Hepatocyte (in vitro differentiated cells): ENCODE data around the gene KLC1. TPM values are rescaled to one million over a fixed set of nuclear protein-coding genes. Genes with fewer than 3 reads are reported as not detected.

Experiments used
- DNase-seq: peaks from one replicate; pipeline ENCODE4 v3.0.0-alpha.2; 2016; ENCODE audit warnings: low spot score
- H2AFZ ChIP-seq: fragments of 200-600 bp; sonication (generic); 2 replicates; pipeline ENCODE4 v1.6.0; 2016; ENCODE audit warnings: antibody characterized with exemption, mild to moderate bottlenecking
- H3K27ac ChIP-seq: fragments of 200-600 bp; sonication (generic); 2 replicates; pipeline ENCODE4 v1.5.1; 2016; ENCODE audit warnings: mild to moderate bottlenecking
- H3K27me3 ChIP-seq: fragments of 200-600 bp; sonication (generic); 2 replicates; pipeline ENCODE4 v1.6.1; 2016
- H3K36me3 ChIP-seq: fragments of 200-600 bp; sonication (generic); replicated peaks from 2 replicates; pipeline ENCODE4 v1.5.1; 2016; ENCODE audit warnings: low read depth; ENCODE audit not compliant: insufficient read depth
- H3K4me1 ChIP-seq: fragments of 200-600 bp; sonication (generic); 2 replicates; pipeline ENCODE4 v1.5.1; 2016; ENCODE audit warnings: mild to moderate bottlenecking, moderate library complexity; ENCODE audit not compliant: insufficient read depth
- H3K4me2 ChIP-seq: fragments of 200-600 bp; sonication (generic); 2 replicates; pipeline ENCODE4 v1.6.0; 2016
- H3K4me3 ChIP-seq: fragments of 200-600 bp; sonication (generic); 2 replicates; pipeline ENCODE4 v1.5.1; 2016; ENCODE audit warnings: mild to moderate bottlenecking
- H3K79me2 ChIP-seq: fragments of 200-600 bp; sonication (generic); 2 replicates; pipeline ENCODE4 v1.6.0; 2017; ENCODE audit warnings: mild to moderate bottlenecking
- H3K9me2 ChIP-seq: fragments of 200-600 bp; sonication (generic); replicated peaks from 2 replicates; pipeline ENCODE4 v1.6.0; 2017; ENCODE audit warnings: mild to moderate bottlenecking; ENCODE audit not compliant: insufficient read depth
- H3K9me3 ChIP-seq: fragments of 200-600 bp; sonication (generic); 2 replicates; pipeline ENCODE4 v1.5.1; 2016; ENCODE audit warnings: low read depth, mild to moderate bottlenecking
- H4K20me1 ChIP-seq: fragments of 200-600 bp; sonication (generic); 2 replicates; pipeline ENCODE4 v1.6.0; 2016; ENCODE audit warnings: mild to moderate bottlenecking; ENCODE audit not compliant: insufficient read depth, poor library complexity, severe bottlenecking
- EZH2 ChIP-seq: fragments of 200-600 bp; sonication (generic); IDR thresholded peaks from 2 replicates; pipeline ENCODE4 v1.6.1; 2016; ENCODE audit warnings: antibody characterized with exemption, mild to moderate bottlenecking, borderline replicate concordance
- EZH2phosphoT487 ChIP-seq: fragments of 200-600 bp; sonication (generic); IDR thresholded peaks from one replicate; pipeline ENCODE4 v1.6.1; 2018; ENCODE audit warnings: antibody characterized with exemption, mild to moderate bottlenecking, low read depth, moderate library complexity; ENCODE audit not compliant: unreplicated experiment, severe bottlenecking
- WGBS: methylation state at CpG from one replicate; pipeline ENCODE4 v1.1.6; 2016; ENCODE audit warnings: low lambda C conversion rate; ENCODE audit errors: missing lambda C conversion rate; 5-methylcytosine and 5-hydroxymethylcytosine counted together
- polyA plus RNA-seq: library from polyadenylated mRNA; unstranded; fragments of >200 nt; fragmentation: Nextera tagmentation; extraction: Ambion mirVana; gene quantifications from 2 replicates; pipeline ENCODE4 v1.2.1, GENCODE V29; 2016
- total RNA-seq: library from RNA; depleted of rRNA; stranded (reverse); fragments of >200 nt; gene quantifications from 2 replicates; pipeline ENCODE4 v1.2.3, GENCODE V29; 2014
- TF ChIP-seq, protein P1 (sequence below): fragments of 200-600 bp; sonication (generic); IDR thresholded peaks from 2 replicates; pipeline ENCODE4 v1.5.1; 2016; ENCODE audit warnings: antibody characterized with exemption, mild to moderate bottlenecking; ENCODE audit not compliant: poor library complexity

The KLC1 gene
- total and polyA plus RNA-seq, 2 experiments from 2014 or later: 95.4 to 115 TPM

DNA sequence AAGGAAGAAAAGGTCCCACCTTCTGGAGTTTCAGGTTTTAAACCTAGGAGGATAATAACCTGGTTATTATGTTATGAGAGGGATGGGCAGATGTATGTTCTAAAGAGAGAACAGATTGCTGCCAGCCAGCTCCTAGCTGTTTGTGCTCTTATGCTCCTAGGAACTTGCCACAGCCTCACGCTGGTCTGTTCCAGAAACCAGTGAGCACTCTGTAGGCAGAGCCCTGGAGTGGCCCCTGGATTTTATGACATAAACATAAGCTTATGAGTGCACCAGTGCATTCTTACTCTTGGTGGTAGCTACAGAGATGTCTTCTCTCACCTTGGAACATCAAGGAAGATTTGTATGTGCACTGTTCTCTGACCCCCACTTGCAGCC, 27.7 kb downstream of the KLC1 start:
- Histone ChIP-seq H3K27ac (no peak overlapping the region), H3K27me3 (no peaks in the 10 kb centered on the region), H3K4me1 (no peaks in the 10 kb centered on the region), H3K36me3 (peaks cover 4% of the 10 kb centered on the region), H3K9me3 (no peaks in the 10 kb centered on the region), H2AFZ (no peak overlapping the region), H4K20me1 (peaks cover 29% of the 10 kb centered on the region), H3K9me2 (no peaks in the 10 kb centered on the region), H3K4me2 (no peak overlapping the region), H3K4me3 (no peak overlapping the region), H3K79me2 (peaks cover 61% of the 10 kb centered on the region)
- DNase-seq: no peak
- 89% methylated on average over 1 of the region's 1 CpG for WGBS
- TF ChIP-seq EZH2 (no peak), EZH2phosphoT487 (no peak)
- TF ChIP-seq, protein P1, sequence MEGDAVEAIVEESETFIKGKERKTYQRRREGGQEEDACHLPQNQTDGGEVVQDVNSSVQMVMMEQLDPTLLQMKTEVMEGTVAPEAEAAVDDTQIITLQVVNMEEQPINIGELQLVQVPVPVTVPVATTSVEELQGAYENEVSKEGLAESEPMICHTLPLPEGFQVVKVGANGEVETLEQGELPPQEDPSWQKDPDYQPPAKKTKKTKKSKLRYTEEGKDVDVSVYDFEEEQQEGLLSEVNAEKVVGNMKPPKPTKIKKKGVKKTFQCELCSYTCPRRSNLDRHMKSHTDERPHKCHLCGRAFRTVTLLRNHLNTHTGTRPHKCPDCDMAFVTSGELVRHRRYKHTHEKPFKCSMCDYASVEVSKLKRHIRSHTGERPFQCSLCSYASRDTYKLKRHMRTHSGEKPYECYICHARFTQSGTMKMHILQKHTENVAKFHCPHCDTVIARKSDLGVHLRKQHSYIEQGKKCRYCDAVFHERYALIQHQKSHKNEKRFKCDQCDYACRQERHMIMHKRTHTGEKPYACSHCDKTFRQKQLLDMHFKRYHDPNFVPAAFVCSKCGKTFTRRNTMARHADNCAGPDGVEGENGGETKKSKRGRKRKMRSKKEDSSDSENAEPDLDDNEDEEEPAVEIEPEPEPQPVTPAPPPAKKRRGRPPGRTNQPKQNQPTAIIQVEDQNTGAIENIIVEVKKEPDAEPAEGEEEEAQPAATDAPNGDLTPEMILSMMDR: no peak

DNA sequence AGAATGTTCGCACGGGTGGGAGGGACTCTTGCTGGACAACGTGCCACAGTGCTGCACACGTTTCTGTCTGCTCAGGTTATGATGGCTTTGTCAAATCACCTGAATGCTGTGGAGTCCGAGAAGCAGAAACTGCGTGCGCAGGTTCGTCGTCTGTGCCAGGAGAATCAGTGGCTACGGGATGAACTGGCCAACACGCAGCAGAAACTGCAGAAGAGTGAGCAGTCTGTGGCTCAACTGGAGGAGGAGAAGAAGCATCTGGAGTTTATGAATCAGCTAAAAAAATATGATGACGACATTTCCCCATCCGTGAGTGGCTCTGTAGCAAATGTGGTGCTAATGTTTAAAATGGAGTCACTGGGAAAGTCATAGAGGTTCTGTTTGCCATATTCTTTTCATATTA, 28.5 kb downstream of the KLC1 start:
- no peak overlapping the region for H2AFZ ChIP-seq
- no peaks in the 10 kb centered on the region for H3K4me1 ChIP-seq
- H3K27ac ChIP-seq: no peak overlapping the region
- H3K36me3 ChIP-seq: peaks cover 4% of the 10 kb centered on the region
- 95% methylated on average over 13 of the region's 13 CpGs for WGBS
- H4K20me1 ChIP-seq: peaks cover 22% of the 10 kb centered on the region
- peaks cover 54% of the 10 kb centered on the region for H3K79me2 ChIP-seq
- no peaks in the 10 kb centered on the region for H3K27me3 ChIP-seq
- no peak for TF ChIP-seq EZH2phosphoT487
- TF ChIP-seq EZH2: no peak
- TF ChIP-seq, protein P1: no peak
- H3K9me2 ChIP-seq: no peaks in the 10 kb centered on the region
- H3K9me3 ChIP-seq: no peaks in the 10 kb centered on the region
- no peak for DNase-seq
- H3K4me3 ChIP-seq: no peak overlapping the region
- H3K4me2 ChIP-seq: no peak overlapping the region

DNA sequence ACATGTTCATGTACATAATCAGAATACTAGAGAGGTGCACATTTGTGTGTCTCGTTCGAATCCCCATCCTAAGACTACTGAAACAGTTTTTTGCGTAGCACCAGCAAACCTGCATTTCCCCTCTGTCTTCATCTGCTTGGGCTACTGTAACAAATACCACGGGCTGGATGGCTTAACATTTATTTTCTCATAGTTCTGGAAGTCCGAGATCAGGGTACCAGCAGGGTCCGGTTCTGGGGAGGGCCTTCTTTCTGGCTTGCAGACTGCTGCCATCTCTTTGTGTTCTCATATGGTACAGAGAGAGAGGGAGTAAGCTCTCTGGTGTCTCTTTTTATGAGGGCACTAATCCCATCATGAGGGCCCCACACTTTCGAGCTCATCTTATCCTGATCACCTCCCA, 30.6 kb downstream of the KLC1 start:
- no peak for TF ChIP-seq EZH2phosphoT487
- TF ChIP-seq, protein P1: no peak
- TF ChIP-seq EZH2: no peak
- Histone ChIP-seq H3K27ac (no peak overlapping the region), H3K9me3 (no peaks in the 10 kb centered on the region), H2AFZ (no peak overlapping the region), H3K4me1 (no peaks in the 10 kb centered on the region), H3K27me3 (no peaks in the 10 kb centered on the region), H3K36me3 (peaks cover 4% of the 10 kb centered on the region), H3K9me2 (no peaks in the 10 kb centered on the region), H4K20me1 (peaks cover 5% of the 10 kb centered on the region), H3K4me2 (no peak overlapping the region), H3K79me2 (peaks cover 34% of the 10 kb centered on the region), H3K4me3 (no peak overlapping the region)
- 85% methylated on average over 7 of the region's 7 CpGs for WGBS
- DNase-seq: no peak

- Histone ChIP-seq H3K4me2 (no peak overlapping the region), H2AFZ (no peak overlapping the region), H4K20me1 (peaks cover 5% of the 10 kb centered on the region), H3K9me2 (no peaks in the 10 kb centered on the region), H3K27me3 (no peaks in the 10 kb centered on the region), H3K9me3 (no peaks in the 10 kb centered on the region), H3K4me3 (no peak overlapping the region), H3K4me1 (no peaks in the 10 kb centered on the region), H3K27ac (no peak overlapping the region), H3K79me2 (peaks cover 21% of the 10 kb centered on the region), H3K36me3 (peaks cover 4% of the 10 kb centered on the region)
- WGBS: 95% methylated on average over 10 of the region's 10 CpGs
- TF ChIP-seq, protein P1: no peak
- TF ChIP-seq EZH2phosphoT487: no peak
- TF ChIP-seq EZH2: no peak
- DNase-seq: no peak
Measured at GRCh38 chr14:103662029-103662428, 33.0 kb downstream of the KLC1 start.
